G401 (cell line): ENCODE measurements around the gene TBCE. TPM values are rescaled to one million over a fixed set of nuclear protein-coding genes. Genes with fewer than 3 reads are reported as not detected.

Source experiments
- DNase-seq: peaks from one replicate; pipeline ENCODE4 v3.0.0-alpha.2; 2015; ENCODE audit warnings: low spot score
- in situ Hi-C: cut with HindIII; loops from 2 replicates; pipeline ENCODE4 v1.10.0; 2016; ENCODE audit warnings: low sequenced_read_pairs, mixed read lengths
- total RNA-seq: library from RNA; depleted of rRNA; stranded (reverse); fragments of >200 nt; shearing (Covaris generic); gene quantifications from 2 replicates; pipeline ENCODE4 v1.2.3, GENCODE V29; 2014

The TBCE gene
- total RNA-seq, 1 experiment from 2014 or later, result 69.7 TPM

- in situ Hi-C loops, result no loop called here
- no peak for DNase-seq
Observed at GRCh38 chr1:235403593-235403992, 36.4 kb downstream of the TBCE start.

GRCh38 chr1:235404190-235404589 is 37.0 kb downstream of the TBCE start:
- no peak for DNase-seq
- in situ Hi-C loops, result no loop called here

GRCh38 chr1:235407419-235407818 is 40.2 kb downstream of the TBCE start:
- no peak for DNase-seq
- in situ Hi-C loops, result no loop called here

GRCh38 chr1:235408503-235408960 is 41.3 kb downstream of the TBCE start:
- in situ Hi-C loops, result no loop called here
- peak; percentile 29 for DNase-seq

- in situ Hi-C loops, result no loop called here
- peak; percentile 16 for DNase-seq
Observed at GRCh38 chr1:235409042-235409820, 42.0 kb downstream of the TBCE start.

GRCh38 chr1:235410467-235410866 is 43.2 kb downstream of the TBCE start:
- no peak for DNase-seq
- in situ Hi-C loops, result no loop called here

GRCh38 chr1:235411489-235412486 is 44.6 kb downstream of the TBCE start:
- peak; percentile 16 for DNase-seq
- in situ Hi-C loops, result no loop called here

- in situ Hi-C loops, result no loop called here
- peak; percentile 51 for DNase-seq
Observed at GRCh38 chr1:235415008-235415904, 48.0 kb downstream of the TBCE start.

GRCh38 chr1:235416662-235417049 is 49.4 kb downstream of the TBCE start:
- in situ Hi-C loops, result no loop called here

GRCh38 chr1:235417086-235417697 is 50.0 kb downstream of the TBCE start:
- DNase-seq, result peak; percentile 87
- in situ Hi-C loops, result no loop called here

More at GRCh38 chr1:235416662-235417049, 49.4 kb downstream of the TBCE start:
- peak; percentile 58 for DNase-seq

GRCh38 chr1:235421751-235422150 is 54.5 kb downstream of the TBCE start:
- peak; percentile 71 for DNase-seq
- in situ Hi-C loops, result no loop called here

GRCh38 chr1:235423214-235423652 is 56.0 kb downstream of the TBCE start:
- DNase-seq, result no peak
- in situ Hi-C loops, result no loop called here

GRCh38 chr1:235424092-235424491 is 56.9 kb downstream of the TBCE start:
- in situ Hi-C loops, result no loop called here
- no peak for DNase-seq

GRCh38 chr1:235425357-235425756 is 58.1 kb downstream of the TBCE start:
- DNase-seq, result no peak
- in situ Hi-C loops, result no loop called here

GRCh38 chr1:235426143-235426542 is 58.9 kb downstream of the TBCE start:
- in situ Hi-C loops, result no loop called here
- no peak for DNase-seq

GRCh38 chr1:235426680-235427079 is 59.5 kb downstream of the TBCE start:
- in situ Hi-C loops, result no loop called here
- no peak for DNase-seq

GRCh38 chr1:235427447-235427846 is 60.2 kb downstream of the TBCE start:
- DNase-seq, result no peak
- in situ Hi-C loops, result no loop called here

GRCh38 chr1:235429143-235429542 is 61.9 kb downstream of the TBCE start:
- in situ Hi-C loops, result no loop called here
- no peak for DNase-seq

GRCh38 chr1:235430991-235431390 is 63.8 kb downstream of the TBCE start:
- in situ Hi-C loops, result no loop called here
- DNase-seq, result no peak
